ENCODE measurements around the gene ATAD1.

DNA sequence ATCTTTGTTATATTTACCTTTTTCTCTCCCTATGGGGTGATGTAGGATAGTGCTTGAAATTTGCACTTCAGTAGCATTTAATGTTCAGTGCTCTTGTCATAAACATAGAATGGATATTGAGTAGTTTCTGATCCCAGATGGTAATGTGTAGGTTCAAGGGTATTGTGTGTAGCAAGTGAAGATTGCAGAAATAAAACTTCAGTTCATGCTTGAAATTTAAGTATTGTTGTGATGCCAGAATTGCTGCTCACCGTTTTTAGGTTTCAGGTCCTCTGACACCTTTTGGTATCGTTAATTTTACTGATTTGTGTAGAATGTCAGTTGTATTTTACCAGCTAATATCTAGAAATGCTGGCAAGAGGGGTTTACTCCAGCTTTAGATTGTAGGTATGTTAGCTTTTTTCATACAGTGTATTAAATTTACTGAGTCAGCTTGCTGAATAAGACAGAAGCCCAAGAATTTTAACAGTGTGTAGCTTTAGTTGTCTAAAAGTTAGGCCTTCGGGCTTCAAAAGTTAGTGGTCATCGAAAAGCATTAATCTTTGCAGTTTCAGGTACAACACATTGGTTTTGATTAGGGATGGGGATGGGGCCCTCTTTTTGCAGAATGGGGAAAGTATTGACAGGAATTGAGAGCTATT lies 47.3 kb upstream of the ATAD1 start:
- TF ChIP-seq ZNF274 (IDR thresholded peaks at IDR 0.05; ENCODE audit: low read depth, low read length) (no peak), YY1 (IDR thresholded peaks at IDR 0.05; ENCODE audit: insufficient read depth, insufficient read length) (no peak)
